Peyer's patch (tissue), 4 donors: ENCODE results near the gene TAS2R42. TPM values are rescaled to one million over a fixed set of nuclear protein-coding genes. Genes with fewer than 3 reads are reported as not detected.

Source experiments
- DNase-seq, 3 donors: peaks; one replicate each; pipeline ENCODE4 v3.0.0-alpha.2; 2017 to 2019
- H3K27ac ChIP-seq, 4 donors: fragments of 200-600 bp; sonication (generic); one replicate each; pipeline ENCODE4 v1.5.1; 2016 to 2019
- H3K27me3 ChIP-seq, 2 donors: fragments of 200-600 bp; sonication (generic); one replicate each; pipeline ENCODE4 v1.5.1; 2019
- H3K36me3 ChIP-seq, 3 donors: fragments of 200-600 bp; sonication (generic); one replicate each; pipeline ENCODE4 v1.5.1; 2016 to 2019
- H3K4me1 ChIP-seq, 4 donors: fragments of 200-600 bp; sonication (generic); one replicate each; pipeline ENCODE4 v1.5.1; 2016 to 2019
- H3K4me3 ChIP-seq, 4 donors: fragments of 200-600 bp; sonication (generic); 1 replicate in 3 of 4; 2 replicates in 1 of 4; pipeline ENCODE4 v1.5.1; 2016 to 2019; ENCODE audit warnings: mild to moderate bottlenecking in 1 of 4
- H3K9me3 ChIP-seq, 4 donors: fragments of 200-600 bp; sonication (generic); one replicate each; pipeline ENCODE4 v1.5.1; 2016 to 2019; ENCODE audit warnings: mild to moderate bottlenecking in 1 of 4
- CTCF ChIP-seq, 6 experiments: fragments of 450-650 bp in 4 of 6; fragments of 200-600 bp in 2 of 6; sonication (generic) in 1 of 6; IDR thresholded peaks; one replicate each; pipeline ENCODE4 v1.5.1; 2017 to 2019; ENCODE audit warnings: antibody characterized with exemption in 6 of 6, mild to moderate bottlenecking in 3 of 6, moderate library complexity in 1 of 6
- POLR2A ChIP-seq, 2 donors: fragments of 450-650 bp; IDR thresholded peaks; one replicate each; pipeline ENCODE4 v1.5.1; 2017; ENCODE audit warnings: antibody characterized with exemption in 2 of 2, mild to moderate bottlenecking in 2 of 2, moderate library complexity in 2 of 2
- total RNA-seq, 4 donors: library from RNA; depleted of rRNA; stranded (reverse); fragments of >200 nt; gene quantifications; one replicate each; pipeline ENCODE4 v1.1.0, GENCODE V29; 2016

The TAS2R42 gene
- total RNA-seq, 4 donors from 2014 or later: not detected

- DNase-seq: no peak
- H3K27ac ChIP-seq: peak overlapping the region; percentile 86 to 96 (median 94)
- H3K4me3 ChIP-seq: peak overlapping the region; percentile 51 to 94 (median 82)
- TF ChIP-seq CTCF (IDR thresholded peaks at IDR 0.05) (no peak), POLR2A (IDR thresholded peaks at IDR 0.05) (no peak)
- H3K4me1 ChIP-seq: peaks cover 0 to 17% (median 3%) of the 10 kb centered on the region in 4 donors
- no peaks in the 10 kb centered on the region for H3K36me3 ChIP-seq
- no peaks in the 10 kb centered on the region for H3K9me3 ChIP-seq
- no peaks in the 10 kb centered on the region for H3K27me3 ChIP-seq
Measured at GRCh38 chr12:11171969-11172675, 14.6 kb downstream of the TAS2R42 start.

GRCh38 chr12:11171145-11171968, 15.4 kb downstream of the TAS2R42 start, which contains the start of gene SMIM10L1:
Gene SMIM10L1 (plus strand): TSS chr12:11171194. CDS start chr12:11171357, 163 bp downstream.
- TF ChIP-seq POLR2A (IDR thresholded peaks at IDR 0.05) (peak; percentile 42 to 61), CTCF (IDR thresholded peaks at IDR 0.05) (peak in 1 of 6 experiments; percentile 18)
- no peaks in the 10 kb centered on the region for H3K9me3 ChIP-seq
- peak; percentile 87 to 96 (median 91) for DNase-seq
- peak within 1 kb of the TSS; percentile 51 to 94 (median 82) for H3K4me3 ChIP-seq
- peak within 1 kb of the TSS; percentile 86 to 96 (median 94) for H3K27ac ChIP-seq
- peaks cover 0 to 17% (median 3%) of the 10 kb centered on the region in 4 donors for H3K4me1 ChIP-seq
- no peaks in the 10 kb centered on the region for H3K36me3 ChIP-seq
- no peaks in the 10 kb centered on the region for H3K27me3 ChIP-seq

- H3K4me1 ChIP-seq: peaks cover 0 to 17% (median 3%) of the 10 kb centered on the region in 4 donors
Measured at GRCh38 chr12:11170810-11171144, 16.0 kb downstream of the TAS2R42 start.

GRCh38 chr12:11166300-11166699, 20.4 kb downstream of the TAS2R42 start:
- Histone ChIP-seq H3K4me1 (peaks cover 0 to 12% (median 0%) of the 10 kb centered on the region in 4 donors), H3K9me3 (no peaks in the 10 kb centered on the region), H3K27ac (no peak overlapping the region), H3K27me3 (no peaks in the 10 kb centered on the region), H3K4me3 (no peak overlapping the region), H3K36me3 (peaks cover 0 to 8% (median 0%) of the 10 kb centered on the region in 3 donors)
- no peak for TF ChIP-seq POLR2A (IDR thresholded peaks at IDR 0.05)
- TF ChIP-seq CTCF (IDR thresholded peaks at IDR 0.05): no peak
- no peak for DNase-seq

More at GRCh38 chr12:11170810-11171144, 16.0 kb downstream of the TAS2R42 start:
- Histone ChIP-seq H3K4me3 (peak overlapping the region; percentile 51 to 94 (median 82)), H3K27me3 (no peaks in the 10 kb centered on the region), H3K27ac (peak overlapping the region; percentile 86 to 96 (median 94)), H3K36me3 (no peaks in the 10 kb centered on the region), H3K9me3 (no peaks in the 10 kb centered on the region)
- DNase-seq: no peak
- TF ChIP-seq POLR2A (IDR thresholded peaks at IDR 0.05) (no peak), CTCF (IDR thresholded peaks at IDR 0.05) (no peak)

- Histone ChIP-seq H3K4me3 (no peak overlapping the region), H3K27me3 (no peaks in the 10 kb centered on the region), H3K27ac (no peak overlapping the region), H3K9me3 (no peaks in the 10 kb centered on the region), H3K36me3 (peaks cover 0 to 9% (median 0%) of the 10 kb centered on the region in 3 donors), H3K4me1 (no peaks in the 10 kb centered on the region)
- DNase-seq: no peak
- TF ChIP-seq POLR2A (IDR thresholded peaks at IDR 0.05) (no peak), CTCF (IDR thresholded peaks at IDR 0.05) (no peak)
Measured at GRCh38 chr12:11164384-11164783, 22.4 kb downstream of the TAS2R42 start.
